HCT116 (cell line): ENCODE results near the gene HDAC5.

Source experiments
- CBX3 ChIP-seq: IDR thresholded peaks from 2 replicates; pipeline ENCODE4 v1.6.1; 2012; ENCODE audit warnings: low read depth
- CEBPB ChIP-seq: IDR thresholded peaks from 2 replicates; pipeline ENCODE4 v1.6.1; 2012; ENCODE audit warnings: low read depth
- CTCF ChIP-seq, 3 experiments: fragments of 200-600 bp in 1 of 3; sonication (generic) in 1 of 3; IDR thresholded peaks in 2 of 3; conservative IDR thresholded peaks in 1 of 3; 2 replicates each; pipeline ENCODE4 v1.5.1; 2012 to 2017; ENCODE audit warnings: low read depth in 2 of 3, low read length in 2 of 3, antibody characterized with exemption in 1 of 3, borderline replicate concordance in 1 of 3, control low read depth in 1 of 3, mild to moderate bottlenecking in 1 of 3, mixed read lengths in 1 of 3, mixed run types in 1 of 3, moderate library complexity in 1 of 3; ENCODE audit not compliant: insufficient read depth in 1 of 3
- JUND ChIP-seq: IDR thresholded peaks from 2 replicates; pipeline ENCODE4 v1.6.1; 2012
- MAX ChIP-seq: IDR thresholded peaks from 2 replicates; pipeline ENCODE4 v1.6.1; 2012
- POLR2A ChIP-seq: IDR thresholded peaks from 2 replicates; pipeline ENCODE4 v1.7.0; 2011; ENCODE audit warnings: borderline replicate concordance; ENCODE audit not compliant: insufficient read depth, insufficient read length; ENCODE audit errors: extremely low read depth
- RAD21 ChIP-seq: IDR thresholded peaks from 2 replicates; pipeline ENCODE4 v1.6.1; 2012; ENCODE audit warnings: low read depth, mild to moderate bottlenecking
- ZBTB33 ChIP-seq: IDR thresholded peaks from 2 replicates; pipeline ENCODE4 v1.6.1; 2011; ENCODE audit warnings: mild to moderate bottlenecking, low read length, moderate library complexity; ENCODE audit not compliant: insufficient replicate concordance; ENCODE audit errors: extremely low read depth
- ZFX ChIP-seq: fragments of 450-650 bp; IDR thresholded peaks from 2 replicates; pipeline ENCODE4 v1.6.1; 2017

GRCh38 chr17:44081681-44082080 lies 41.8 kb downstream of the HDAC5 start:
- TF ChIP-seq JUND, result no peak
- TF ChIP-seq CTCF (IDR thresholded peaks at IDR 0.05 in 2 of 3, conservative IDR thresholded peaks at IDR 0.05 in 1 of 3; ENCODE audit: borderline replicate concordance in 1 of 3, insufficient read depth in 1 of 3, low read depth in 2 of 3, low read length in 2 of 3), result no peak
- TF ChIP-seq CEBPB, result no peak
- no peak for TF ChIP-seq ZFX
- no peak for TF ChIP-seq RAD21
- TF ChIP-seq MAX, result no peak
- TF ChIP-seq POLR2A, result no peak
- no peak for TF ChIP-seq CBX3
- no peak for TF ChIP-seq ZBTB33
